Right renal pelvis (tissue), 4 donors: ENCODE measurements around the gene PAQR8. TPM values are rescaled to one million over a fixed set of nuclear protein-coding genes. Genes with fewer than 3 reads are reported as not detected.
"Not testable (repeated sequence)": the region's sequence is repeated elsewhere in the genome, so short reads cannot be mapped to it uniquely, and the experiment has no call there.

Source experiments
- DNase-seq, 4 donors: peaks; one replicate each; pipeline ENCODE4 v3.0.0-alpha.2; 2013; ENCODE audit warnings: low read depth in 4 of 4, low spot score in 3 of 4, missing footprints in 1 of 4
- polyA plus RNA-seq, 4 donors: library from polyadenylated mRNA; unstranded; fragments of 120-200 nt; gene quantifications; one replicate each; pipeline ENCODE4 v1.2.1, GENCODE V29; 2013; ENCODE audit not compliant: insufficient read length in 4 of 4

Gene PAQR8
- polyA plus RNA-seq, 4 donors: 22.9 to 37.1 (median 31.8) TPM

GRCh38 chr6:52403627-52404026 lies 41.7 kb downstream of the PAQR8 start:
- no peak for DNase-seq

- DNase-seq: no peak
Observed at GRCh38 chr6:52405243-52405642, 43.3 kb downstream of the PAQR8 start.

- DNase-seq: no peak
Observed at GRCh38 chr6:52407467-52407866, 45.5 kb downstream of the PAQR8 start.

GRCh38 chr6:52409499-52409898 lies 47.5 kb downstream of the PAQR8 start:
- no peak for DNase-seq

- DNase-seq: no peak
Observed at GRCh38 chr6:52410979-52411378, 49.0 kb downstream of the PAQR8 start.

- no peak for DNase-seq
Observed at GRCh38 chr6:52411911-52412310, 50.0 kb downstream of the PAQR8 start.

GRCh38 chr6:52415333-52415732 lies 53.4 kb downstream of the PAQR8 start:
- no peak for DNase-seq

- DNase-seq: no peak
Observed at GRCh38 chr6:52415917-52416628, 54.1 kb downstream of the PAQR8 start.

GRCh38 chr6:52416629-52417151 lies 54.7 kb downstream of the PAQR8 start:
- peak in 2 of 4 donors; percentile 41 to 55 for DNase-seq

- no peak for DNase-seq
Observed at GRCh38 chr6:52417675-52418111, 55.7 kb downstream of the PAQR8 start.

GRCh38 chr6:52418606-52419005 lies 56.7 kb downstream of the PAQR8 start:
- DNase-seq: no peak

GRCh38 chr6:52419809-52420667 lies 58.1 kb downstream of the PAQR8 start, which contains the start of gene EFHC1:
Gene EFHC1 (plus strand): TSS chr6:52420342. CDS start chr6:52420411, 69 bp downstream.
- peak; percentile 95 to 97 (median 96) for DNase-seq

GRCh38 chr6:52420668-52421358 lies 58.9 kb downstream of the PAQR8 start:
- peak in 2 of 4 donors; percentile 12 to 31 for DNase-seq

GRCh38 chr6:52422156-52422555 lies 60.2 kb downstream of the PAQR8 start:
- DNase-seq: no peak

GRCh38 chr6:52423448-52423847 lies 61.5 kb downstream of the PAQR8 start:
- no peak for DNase-seq

GRCh38 chr6:52423971-52424381 lies 62.0 kb downstream of the PAQR8 start:
- DNase-seq: no peak

- no peak for DNase-seq
Observed at GRCh38 chr6:52424513-52424912, 62.6 kb downstream of the PAQR8 start.

GRCh38 chr6:52426667-52427066 lies 64.7 kb downstream of the PAQR8 start:
- no peak for DNase-seq

- DNase-seq: not testable (repeated sequence)
Observed at GRCh38 chr6:52433294-52433693, 71.3 kb downstream of the PAQR8 start.

- no peak for DNase-seq
Observed at GRCh38 chr6:52435345-52435744, 73.4 kb downstream of the PAQR8 start.

GRCh38 chr6:52438926-52439325 lies 77.0 kb downstream of the PAQR8 start:
- no peak for DNase-seq
